Mucosa of rectum (tissue), 2 donors: ENCODE results near the gene MAPT.
A peak's percentile ranks its signal among the peaks of the same experiment; 100 is the strongest.
"Not testable (repeated sequence)": the region's sequence is repeated elsewhere in the genome, so short reads cannot be mapped to it uniquely, and the experiment has no call there.

Experiments
- H3K27ac ChIP-seq, 2 donors: one replicate each; pipeline ENCODE4 v1.7.0; 2013; ENCODE audit warnings: inconsistent platforms in 2 of 2, low read depth in 2 of 2, low read length in 2 of 2
- H3K27me3 ChIP-seq, 2 donors: one replicate each; pipeline ENCODE4 v1.7.0; 2013; ENCODE audit warnings: low read length in 2 of 2; ENCODE audit not compliant: control insufficient read depth in 2 of 2, insufficient read depth in 2 of 2
- H3K36me3 ChIP-seq, 2 donors: one replicate each; pipeline ENCODE4 v1.7.0; 2013; ENCODE audit warnings: low read length in 2 of 2; ENCODE audit not compliant: control insufficient read depth in 2 of 2, insufficient read depth in 2 of 2
- H3K4me1 ChIP-seq, 2 donors: one replicate each; pipeline ENCODE4 v1.7.0; 2013; ENCODE audit warnings: low read length in 2 of 2, mild to moderate bottlenecking in 1 of 2; ENCODE audit not compliant: control insufficient read depth in 2 of 2, insufficient read depth in 2 of 2
- H3K4me3 ChIP-seq, 2 donors: one replicate each; pipeline ENCODE4 v1.7.0; 2013; ENCODE audit warnings: low read length in 2 of 2
- H3K9ac ChIP-seq, 2 donors: one replicate each; pipeline ENCODE4 v1.7.0; 2013; ENCODE audit warnings: low read length in 2 of 2, low read depth in 1 of 2, mild to moderate bottlenecking in 1 of 2
- H3K9me3 ChIP-seq, 2 donors: one replicate each; pipeline ENCODE4 v1.7.0; 2013; ENCODE audit warnings: low read length in 2 of 2; ENCODE audit not compliant: control insufficient read depth in 2 of 2
- donor health status: healthy.
- donor health status: Normal muscosa, but diverticular disease.

The MAPT gene

DNA sequence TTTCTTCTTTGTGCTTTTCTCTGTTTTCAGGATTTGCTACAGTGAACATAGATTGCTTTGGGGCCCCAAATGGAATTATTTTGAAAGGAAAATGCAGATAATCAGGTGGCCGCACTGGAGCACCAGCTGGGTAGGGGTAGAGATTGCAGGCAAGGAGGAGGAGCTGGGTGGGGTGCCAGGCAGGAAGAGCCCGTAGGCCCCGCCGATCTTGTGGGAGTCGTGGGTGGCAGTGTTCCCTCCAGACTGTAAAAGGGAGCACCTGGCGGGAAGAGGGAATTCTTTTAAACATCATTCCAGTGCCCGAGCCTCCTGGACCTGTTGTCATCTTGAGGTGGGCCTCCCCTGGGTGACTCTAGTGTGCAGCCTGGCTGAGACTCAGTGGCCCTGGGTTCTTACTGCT, 105.9 kb downstream of the MAPT start:
- Histone ChIP-seq H3K9ac (no peak overlapping the region), H3K27me3 (no peaks in the 10 kb centered on the region), H3K9me3 (no peaks in the 10 kb centered on the region), H3K4me1 (peaks cover 3 to 14% of the 10 kb centered on the region in 2 donors), H3K27ac (no peak overlapping the region), H3K36me3 (no peaks in the 10 kb centered on the region), H3K4me3 (no peak overlapping the region)

DNA sequence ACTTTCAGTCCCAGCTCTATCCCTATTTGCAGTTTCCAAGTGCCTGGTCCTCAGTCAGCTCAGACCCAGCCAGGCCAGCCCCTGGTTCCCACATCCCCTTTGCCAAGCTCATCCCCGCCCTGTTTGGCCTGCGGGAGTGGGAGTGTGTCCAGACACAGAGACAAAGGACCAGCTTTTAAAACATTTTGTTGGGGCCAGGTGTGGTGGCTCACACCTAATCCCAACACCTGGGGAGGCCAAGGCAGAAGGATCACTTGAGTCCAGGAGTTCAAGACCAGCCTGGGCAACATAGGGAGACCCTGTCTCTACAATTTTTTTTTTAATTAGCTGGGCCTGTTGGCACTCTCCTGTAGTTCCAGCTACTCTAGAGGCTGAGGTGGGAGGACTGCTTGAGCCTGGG, 106.4 kb downstream of the MAPT start:
- no peak overlapping the region for H3K9ac ChIP-seq

DNA sequence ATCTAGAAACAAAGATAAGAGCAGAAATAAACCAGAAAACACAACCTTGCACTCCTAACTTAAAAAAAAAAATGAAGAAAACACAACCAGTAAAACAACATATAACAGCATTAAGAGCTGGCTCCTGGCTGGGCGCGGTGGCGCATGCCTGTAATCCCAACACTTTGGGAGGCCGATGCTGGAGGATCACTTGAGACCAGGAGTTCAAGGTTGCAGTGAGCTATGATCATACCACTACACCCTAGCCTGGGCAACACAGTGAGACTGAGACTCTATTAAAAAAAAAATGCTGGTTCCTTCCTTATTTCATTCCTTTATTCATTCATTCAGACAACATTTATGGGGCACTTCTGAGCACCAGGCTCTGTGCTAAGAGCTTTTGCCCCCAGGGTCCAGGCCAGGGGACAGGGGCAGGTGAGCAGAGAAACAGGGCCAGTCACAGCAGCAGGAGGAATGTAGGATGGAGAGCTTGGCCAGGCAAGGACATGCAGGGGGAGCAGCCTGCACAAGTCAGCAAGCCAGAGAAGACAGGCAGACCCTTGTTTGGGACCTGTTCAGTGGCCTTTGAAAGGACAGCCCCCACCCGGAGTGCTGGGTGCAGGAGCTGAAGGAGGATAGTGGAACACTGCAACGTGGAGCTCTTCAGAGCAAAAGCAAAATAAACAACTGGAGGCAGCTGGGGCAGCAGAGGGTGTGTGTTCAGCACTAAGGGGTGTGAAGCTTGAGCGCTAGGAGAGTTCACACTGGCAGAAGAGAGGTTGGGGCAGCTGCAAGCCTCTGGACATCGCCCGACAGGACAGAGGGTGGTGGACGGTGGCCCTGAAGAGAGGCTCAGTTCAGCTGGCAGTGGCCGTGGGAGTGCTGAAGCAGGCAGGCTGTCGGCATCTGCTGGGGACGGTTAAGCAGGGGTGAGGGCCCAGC, 107.3 kb downstream of the MAPT start:
- no peaks in the 10 kb centered on the region for H3K27me3 ChIP-seq
- H3K4me1 ChIP-seq, result peaks cover 3 to 14% of the 10 kb centered on the region in 2 donors
- no peak overlapping the region for H3K9ac ChIP-seq
- H3K27ac ChIP-seq, result no peak overlapping the region
- H3K4me3 ChIP-seq, result no peak overlapping the region
- H3K36me3 ChIP-seq, result no peaks in the 10 kb centered on the region
- no peaks in the 10 kb centered on the region for H3K9me3 ChIP-seq

More for the DNA sequence above, 106.4 kb downstream of the MAPT start:
- no peaks in the 10 kb centered on the region for H3K27me3 ChIP-seq
- no peaks in the 10 kb centered on the region for H3K36me3 ChIP-seq
- H3K4me1 ChIP-seq, result peaks cover 3 to 14% of the 10 kb centered on the region in 2 donors
- H3K27ac ChIP-seq, result no peak overlapping the region
- H3K9me3 ChIP-seq, result no peaks in the 10 kb centered on the region
- H3K4me3 ChIP-seq, result no peak overlapping the region

DNA sequence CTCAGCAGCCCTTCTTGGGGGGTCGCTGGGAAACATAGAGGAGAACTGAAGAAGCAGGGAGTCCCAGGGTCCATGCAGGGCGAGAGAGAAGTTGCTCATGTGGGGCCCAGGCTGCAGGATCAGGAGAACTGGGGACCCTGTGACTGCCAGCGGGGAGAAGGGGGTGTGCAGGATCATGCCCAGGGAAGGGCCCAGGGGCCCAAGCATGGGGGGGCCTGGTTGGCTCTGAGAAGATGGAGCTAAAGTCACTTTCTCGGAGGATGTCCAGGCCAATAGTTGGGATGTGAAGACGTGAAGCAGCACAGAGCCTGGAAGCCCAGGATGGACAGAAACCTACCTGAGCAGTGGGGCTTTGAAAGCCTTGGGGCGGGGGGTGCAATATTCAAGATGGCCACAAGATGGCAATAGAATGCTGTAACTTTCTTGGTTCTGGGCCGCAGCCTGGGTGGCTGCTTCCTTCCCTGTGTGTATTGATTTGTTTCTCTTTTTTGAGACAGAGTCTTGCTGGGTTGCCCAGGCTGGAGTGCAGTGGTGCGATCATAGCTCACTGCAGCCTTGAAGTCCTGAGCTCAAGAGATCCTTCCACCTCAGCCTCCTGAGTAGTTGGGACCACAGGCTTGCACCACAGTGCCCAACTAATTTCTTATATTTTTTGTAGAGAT, 108.1 kb downstream of the MAPT start:
- Histone ChIP-seq H3K4me3 (no peak overlapping the region), H3K4me1 (peaks cover 3 to 14% of the 10 kb centered on the region in 2 donors), H3K36me3 (no peaks in the 10 kb centered on the region), H3K27ac (no peak overlapping the region), H3K9ac (no peak overlapping the region), H3K9me3 (no peaks in the 10 kb centered on the region), H3K27me3 (no peaks in the 10 kb centered on the region)

DNA sequence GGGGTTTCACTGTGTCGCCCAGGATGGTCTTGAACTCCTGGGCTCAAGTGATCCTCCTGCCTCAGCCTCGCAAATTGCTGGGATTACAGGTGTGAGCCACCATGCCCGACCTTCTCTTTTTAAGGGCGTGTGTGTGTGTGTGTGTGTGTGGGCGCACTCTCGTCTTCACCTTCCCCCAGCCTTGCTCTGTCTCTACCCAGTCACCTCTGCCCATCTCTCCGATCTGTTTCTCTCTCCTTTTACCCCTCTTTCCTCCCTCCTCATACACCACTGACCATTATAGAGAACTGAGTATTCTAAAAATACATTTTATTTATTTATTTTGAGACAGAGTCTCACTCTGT, 108.6 kb downstream of the MAPT start:
- Histone ChIP-seq H3K9me3 (no peaks in the 10 kb centered on the region), H3K4me1 (peaks cover 3 to 14% of the 10 kb centered on the region in 2 donors), H3K36me3 (no peaks in the 10 kb centered on the region), H3K4me3 (no peak overlapping the region), H3K27ac (no peak overlapping the region), H3K27me3 (no peaks in the 10 kb centered on the region), H3K9ac (no peak overlapping the region)

DNA sequence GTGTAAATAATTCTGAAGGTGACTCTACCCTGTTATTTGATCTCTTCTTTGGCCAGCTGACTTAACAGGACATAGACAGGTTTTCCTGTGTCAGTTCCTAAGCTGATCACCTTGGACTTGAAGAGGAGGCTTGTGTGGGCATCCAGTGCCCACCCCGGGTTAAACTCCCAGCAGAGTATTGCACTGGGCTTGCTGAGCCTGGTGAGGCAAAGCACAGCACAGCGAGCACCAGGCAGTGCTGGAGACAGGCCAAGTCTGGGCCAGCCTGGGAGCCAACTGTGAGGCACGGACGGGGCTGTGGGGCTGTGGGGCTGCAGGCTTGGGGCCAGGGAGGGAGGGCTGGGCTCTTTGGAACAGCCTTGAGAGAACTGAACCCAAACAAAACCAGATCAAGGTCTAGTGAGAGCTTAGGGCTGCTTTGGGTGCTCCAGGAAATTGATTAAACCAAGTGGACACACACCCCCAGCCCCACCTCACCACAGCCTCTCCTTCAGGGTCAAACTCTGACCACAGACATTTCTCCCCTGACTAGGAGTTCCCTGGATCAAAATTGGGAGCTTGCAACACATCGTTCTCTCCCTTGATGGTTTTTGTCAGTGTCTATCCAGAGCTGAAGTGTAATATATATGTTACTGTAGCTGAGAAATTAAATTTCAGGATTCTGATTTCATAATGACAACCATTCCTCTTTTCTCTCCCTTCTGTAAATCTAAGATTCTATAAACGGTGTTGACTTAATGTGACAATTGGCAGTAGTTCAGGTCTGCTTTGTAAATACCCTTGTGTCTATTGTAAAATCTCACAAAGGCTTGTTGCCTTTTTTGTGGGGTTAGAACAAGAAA, 109.8 kb downstream of the MAPT start:
- H3K9me3 ChIP-seq, result no peaks in the 10 kb centered on the region
- no peaks in the 10 kb centered on the region for H3K36me3 ChIP-seq
- H3K4me1 ChIP-seq, result peaks cover 3 to 14% of the 10 kb centered on the region in 2 donors
- H3K27ac ChIP-seq, result peak overlapping the region in 1 of 2 donors; percentile 28
- H3K4me3 ChIP-seq, result no peak overlapping the region
- H3K27me3 ChIP-seq, result no peaks in the 10 kb centered on the region
- H3K9ac ChIP-seq, result no peak overlapping the region

DNA sequence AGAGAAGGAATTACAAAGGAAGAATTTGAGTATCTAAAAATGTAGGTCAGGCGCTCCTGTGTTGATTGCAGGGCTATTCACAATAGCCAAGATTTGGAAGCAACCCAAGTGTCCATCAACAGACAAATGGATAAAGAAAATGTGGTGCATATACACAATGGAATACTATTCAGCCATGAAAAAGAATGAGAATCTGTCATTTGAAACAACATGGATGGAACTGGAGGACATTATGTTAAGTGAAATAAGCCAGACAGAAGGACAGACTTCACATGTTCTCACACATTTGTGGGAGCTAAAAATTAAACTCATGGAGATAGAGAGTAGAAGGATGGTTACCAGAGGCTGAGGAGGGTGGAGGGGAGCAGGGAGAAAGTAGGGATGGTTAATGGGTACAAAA, 111.7 kb downstream of the MAPT start:
- H3K27me3 ChIP-seq, result not testable (repeated sequence)

DNA sequence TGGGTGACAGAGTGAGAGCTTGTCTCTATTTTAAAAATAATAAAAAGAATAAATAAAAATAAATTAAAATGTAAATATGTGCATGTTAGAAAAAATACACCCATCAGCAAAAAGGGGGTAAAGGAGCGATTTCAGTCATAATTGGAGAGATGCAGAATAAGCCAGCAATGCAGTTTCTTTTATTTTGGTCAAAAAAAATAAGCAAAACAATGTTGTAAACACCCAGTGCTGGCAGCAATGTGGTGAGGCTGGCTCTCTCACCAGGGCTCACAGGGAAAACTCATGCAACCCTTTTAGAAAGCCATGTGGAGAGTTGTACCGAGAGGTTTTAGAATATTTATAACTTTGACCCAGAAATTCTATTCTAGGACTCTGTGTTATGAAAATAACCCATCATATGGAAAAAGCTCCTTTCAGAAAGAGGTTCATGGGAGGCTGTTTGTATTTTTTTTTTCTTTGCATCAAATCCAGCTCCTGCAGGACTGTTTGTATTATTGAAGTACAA, 113.2 kb downstream of the MAPT start:
- no peak overlapping the region for H3K4me3 ChIP-seq
- no peak overlapping the region for H3K9ac ChIP-seq

More for the DNA sequence above, 111.7 kb downstream of the MAPT start:
- H3K4me3 ChIP-seq, H3K9ac ChIP-seq, H3K9me3 ChIP-seq, H3K36me3 ChIP-seq, H3K27ac ChIP-seq: not testable (repeated sequence)
- peaks cover 3 to 14% of the 10 kb centered on the region in 2 donors for H3K4me1 ChIP-seq

DNA sequence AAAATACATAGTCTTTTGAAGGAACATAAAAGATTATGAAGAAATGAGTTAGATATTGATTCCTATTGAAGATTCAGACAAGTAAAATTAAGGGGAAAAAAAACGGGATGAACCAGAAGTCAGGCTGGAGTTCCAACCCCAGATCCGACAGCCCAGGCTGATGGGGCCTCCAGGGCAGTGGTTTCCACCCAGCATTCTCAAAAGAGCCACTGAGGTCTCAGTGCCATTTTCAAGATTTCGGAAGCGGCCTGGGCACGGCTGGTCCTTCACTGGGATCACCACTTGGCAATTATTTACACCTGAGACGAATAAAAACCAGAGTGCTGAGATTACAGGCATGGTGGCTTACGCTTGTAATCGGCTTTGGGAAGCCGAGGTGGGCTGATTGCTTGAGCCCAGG, 114.2 kb downstream of the MAPT start:
- no peak overlapping the region for H3K4me3 ChIP-seq
- H3K36me3 ChIP-seq, result no peaks in the 10 kb centered on the region
- H3K27me3 ChIP-seq, result no peaks in the 10 kb centered on the region
- no peak overlapping the region for H3K27ac ChIP-seq
- H3K9ac ChIP-seq, result no peak overlapping the region
- peaks cover under 1 to 7% of the 10 kb centered on the region in 2 donors for H3K4me1 ChIP-seq
- H3K9me3 ChIP-seq, result no peaks in the 10 kb centered on the region

More for the DNA sequence above, 113.2 kb downstream of the MAPT start:
- Histone ChIP-seq H3K9me3 (no peaks in the 10 kb centered on the region), H3K4me1 (peaks cover 3 to 14% of the 10 kb centered on the region in 2 donors), H3K27me3 (no peaks in the 10 kb centered on the region), H3K36me3 (no peaks in the 10 kb centered on the region), H3K27ac (no peak overlapping the region)
